NCI-H748 treated with DMSO at 0.1 percent for 48 hours (cell line): ENCODE measurements around the gene LCE1A.

Experiments used
- DNase-seq: peaks from one replicate; lab custom pipeline; 2025; lab: John Stamatoyannopoulos, UW

LCE1A gene

GRCh38 chr1:152827173-152827572, at the start of gene LCE1A:
TSS of gene LCE1A (plus strand) at chr1:152827473. CDS start at chr1:152827473, 0 bp downstream.
- no peak for DNase-seq

GRCh38 chr1:152777510-152778137, 49.6 kb upstream of the LCE1A start:
- DNase-seq, result no peak

GRCh38 chr1:152783095-152783494, 44.2 kb upstream of the LCE1A start:
- DNase-seq, result no peak

GRCh38 chr1:152786077-152786476, 41.2 kb upstream of the LCE1A start, which contains the start of gene LCE1E:
TSS of gene LCE1E (plus strand) at chr1:152786257. CDS start at chr1:152787300, 1,043 bp downstream.
- DNase-seq, result no peak

GRCh38 chr1:152795686-152796085, 31.6 kb upstream of the LCE1A start:
- no peak for DNase-seq

GRCh38 chr1:152796421-152796820, 30.9 kb upstream of the LCE1A start, which contains the start of gene LCE1D:
TSS of gene LCE1D (plus strand) at chr1:152796721. CDS start at chr1:152797795, 1,074 bp downstream.
- no peak for DNase-seq

GRCh38 chr1:152801333-152801732, 25.9 kb upstream of the LCE1A start:
- DNase-seq, result no peak

- DNase-seq, result no peak
Observed at GRCh38 chr1:152806576-152806975, 20.7 kb upstream of the LCE1A start, which contains the start of gene LCE1C. TSS of gene LCE1C (minus strand) at chr1:152806651. CDS start at chr1:152805478, 1,173 bp downstream.

- DNase-seq, result no peak
Observed at GRCh38 chr1:152811050-152811449, 16.2 kb upstream of the LCE1A start.

GRCh38 chr1:152811671-152812070, 15.6 kb upstream of the LCE1A start, which contains the start of gene LCE1B:
TSS of gene LCE1B (plus strand) at chr1:152811971. CDS start at chr1:152812447, 476 bp downstream.
- DNase-seq, result no peak

GRCh38 chr1:152817309-152817708, 10.0 kb upstream of the LCE1A start:
- DNase-seq, result no peak

- no peak for DNase-seq
Observed at GRCh38 chr1:152823294-152823693, 4.0 kb upstream of the LCE1A start.

- no peak for DNase-seq
Observed at GRCh38 chr1:152824964-152825363, 2.3 kb upstream of the LCE1A start.

GRCh38 chr1:152836870-152837269, 9.6 kb downstream of the LCE1A start:
- DNase-seq, result no peak

GRCh38 chr1:152842556-152842955, 15.3 kb downstream of the LCE1A start, which contains the start of gene LCE6A:
TSS of gene LCE6A (plus strand) at chr1:152842856. CDS start at chr1:152843521, 665 bp downstream.
- no peak for DNase-seq

GRCh38 chr1:152855661-152856060, 28.4 kb downstream of the LCE1A start:
- DNase-seq, result no peak

- DNase-seq, result no peak
Observed at GRCh38 chr1:152858062-152858461, 30.8 kb downstream of the LCE1A start.

- DNase-seq, result no peak
Observed at GRCh38 chr1:152859696-152860095, 32.4 kb downstream of the LCE1A start, which contains the start of gene LCE7A. TSS of gene LCE7A (plus strand) at chr1:152859996. CDS start at chr1:152860698, 702 bp downstream.

- DNase-seq, result no peak
Observed at GRCh38 chr1:152860129-152860528, 32.9 kb downstream of the LCE1A start.

- no peak for DNase-seq
Observed at GRCh38 chr1:152861374-152861773, 34.1 kb downstream of the LCE1A start.

- no peak for DNase-seq
Observed at GRCh38 chr1:152864443-152864842, 37.2 kb downstream of the LCE1A start.

GRCh38 chr1:152866321-152866720, 39.0 kb downstream of the LCE1A start:
- DNase-seq, result no peak

GRCh38 chr1:152869808-152870419, 42.6 kb downstream of the LCE1A start:
- DNase-seq, result peak; percentile 6
